ENCODE data around the gene PCID2.

PCID2 gene

GRCh38 chr13:113225515-113225914, 17.0 kb upstream of the PCID2 start:
- H3K27me3 ChIP-seq (ENCODE audit: control insufficient read depth in 1 of 2, insufficient read depth in 1 of 2, low read length in 2 of 2), result no peaks in the 10 kb centered on the region
- 93% methylated on average over 7 of the region's 7 CpGs for WGBS

GRCh38 chr13:113224486-113224885, 16.0 kb upstream of the PCID2 start:
- H3K27ac ChIP-seq (ENCODE audit: low read length, poor library complexity, severe bottlenecking), result no peak overlapping the region
- no peak overlapping the region for H3K23ac ChIP-seq (ENCODE audit: low read length in 2 of 2)
- H3K9me3 ChIP-seq (ENCODE audit: control insufficient read depth, low read length), result no peaks in the 10 kb centered on the region
- H3K4me1 ChIP-seq (ENCODE audit: control insufficient read depth, insufficient read depth, low read depth, low read length), result peaks cover 13% of the 10 kb centered on the region
- no peak overlapping the region for H2BK5ac ChIP-seq (ENCODE audit: low read depth, low read length, poor library complexity, severe bottlenecking)
- DNase-seq, result no peak
- no peak overlapping the region for H3K9ac ChIP-seq (ENCODE audit: low read length)
- peaks cover 43% of the 10 kb centered on the region for H3K79me1 ChIP-seq (replicated peaks; ENCODE audit: low read length, poor library complexity, severe bottlenecking)
- H4K91ac ChIP-seq (ENCODE audit: low read length), result no peak overlapping the region
- no peak overlapping the region for H2BK15ac ChIP-seq (ENCODE audit: low read depth, poor library complexity, severe bottlenecking)
- no peak overlapping the region for H2BK120ac ChIP-seq (ENCODE audit: low read depth, low read length)
- H2BK12ac ChIP-seq (ENCODE audit: low read length in 2 of 2), result no peak overlapping the region
- H3K4ac ChIP-seq (ENCODE audit: low read depth in 1 of 2, low read length in 2 of 2), result no peak overlapping the region
- H3K4me3 ChIP-seq (ENCODE audit: insufficient read depth in 1 of 2, low read depth in 1 of 2, low read length in 2 of 2), result no peak overlapping the region
- no peak overlapping the region for H3K4me2 ChIP-seq (ENCODE audit: low read length, poor library complexity, severe bottlenecking)
- WGBS, result 97% methylated on average over 10 of the region's 10 CpGs
- H2AFZ ChIP-seq (ENCODE audit: low read depth, low read length), result no peak overlapping the region
- no peak overlapping the region for H3K14ac ChIP-seq (ENCODE audit: low read length in 2 of 2)
- H3K36me3 ChIP-seq (ENCODE audit: control insufficient read depth in 1 of 2, insufficient read depth in 2 of 2, low read depth in 1 of 2, low read length in 2 of 2), result peaks cover 68 to 91% of the 10 kb centered on the region in 2 experiments
- no peak overlapping the region for H4K8ac ChIP-seq (ENCODE audit: low read length)
- no peaks in the 10 kb centered on the region for H3K27me3 ChIP-seq (ENCODE audit: control insufficient read depth in 1 of 2, insufficient read depth in 1 of 2, low read length in 2 of 2)
- H2AK5ac ChIP-seq (ENCODE audit: low read length, severe bottlenecking), result no peak overlapping the region
- no peak overlapping the region for H3K18ac ChIP-seq (ENCODE audit: low read depth in 1 of 2, low read length in 2 of 2)

More at GRCh38 chr13:113225515-113225914, 17.0 kb upstream of the PCID2 start:
- no peak for DNase-seq
- H3K14ac ChIP-seq (ENCODE audit: low read length in 2 of 2), result no peak overlapping the region
- H3K18ac ChIP-seq (ENCODE audit: low read depth in 1 of 2, low read length in 2 of 2), result no peak overlapping the region
- no peak overlapping the region for H2AFZ ChIP-seq (ENCODE audit: low read depth, low read length)
- H3K4me2 ChIP-seq (ENCODE audit: low read length, poor library complexity, severe bottlenecking), result no peak overlapping the region
- H3K4me1 ChIP-seq (ENCODE audit: control insufficient read depth, insufficient read depth, low read depth, low read length), result peaks cover 13% of the 10 kb centered on the region
- H4K91ac ChIP-seq (ENCODE audit: low read length), result no peak overlapping the region
- no peak overlapping the region for H2AK5ac ChIP-seq (ENCODE audit: low read length, severe bottlenecking)
- no peaks in the 10 kb centered on the region for H3K9me3 ChIP-seq (ENCODE audit: control insufficient read depth, low read length)
- H4K8ac ChIP-seq (ENCODE audit: low read length), result no peak overlapping the region
- no peak overlapping the region for H3K23ac ChIP-seq (ENCODE audit: low read length in 2 of 2)
- no peak overlapping the region for H3K27ac ChIP-seq (ENCODE audit: low read length, poor library complexity, severe bottlenecking)
- peaks cover 68 to 92% of the 10 kb centered on the region in 2 experiments for H3K36me3 ChIP-seq (ENCODE audit: control insufficient read depth in 1 of 2, insufficient read depth in 2 of 2, low read depth in 1 of 2, low read length in 2 of 2)
- H3K4ac ChIP-seq (ENCODE audit: low read depth in 1 of 2, low read length in 2 of 2), result no peak overlapping the region
- H3K79me1 ChIP-seq (replicated peaks; ENCODE audit: low read length, poor library complexity, severe bottlenecking), result peaks cover 40% of the 10 kb centered on the region
- no peak overlapping the region for H2BK120ac ChIP-seq (ENCODE audit: low read depth, low read length)
- no peak overlapping the region for H3K4me3 ChIP-seq (ENCODE audit: insufficient read depth in 1 of 2, low read depth in 1 of 2, low read length in 2 of 2)
- no peak overlapping the region for H2BK15ac ChIP-seq (ENCODE audit: low read depth, poor library complexity, severe bottlenecking)
- H2BK12ac ChIP-seq (ENCODE audit: low read length in 2 of 2), result no peak overlapping the region
- H3K9ac ChIP-seq (ENCODE audit: low read length), result no peak overlapping the region
- no peak overlapping the region for H2BK5ac ChIP-seq (ENCODE audit: low read depth, low read length, poor library complexity, severe bottlenecking)

GRCh38 chr13:113223070-113223469, 14.6 kb upstream of the PCID2 start:
- Histone ChIP-seq H2AFZ (ENCODE audit: low read depth, low read length) (no peak overlapping the region), H4K8ac (ENCODE audit: low read length) (no peak overlapping the region), H3K9ac (ENCODE audit: low read length) (no peak overlapping the region), H2BK5ac (ENCODE audit: low read depth, low read length, poor library complexity, severe bottlenecking) (no peak overlapping the region), H3K4me2 (ENCODE audit: low read length, poor library complexity, severe bottlenecking) (no peak overlapping the region), H2AK5ac (ENCODE audit: low read length, severe bottlenecking) (no peak overlapping the region), H3K27me3 (ENCODE audit: control insufficient read depth in 1 of 2, insufficient read depth in 1 of 2, low read length in 2 of 2) (no peaks in the 10 kb centered on the region), H3K9me3 (ENCODE audit: control insufficient read depth, low read length) (no peaks in the 10 kb centered on the region), H3K4ac (ENCODE audit: low read depth in 1 of 2, low read length in 2 of 2) (no peak overlapping the region), H2BK15ac (ENCODE audit: low read depth, poor library complexity, severe bottlenecking) (no peak overlapping the region), H3K4me3 (ENCODE audit: insufficient read depth in 1 of 2, low read depth in 1 of 2, low read length in 2 of 2) (no peak overlapping the region), H3K18ac (ENCODE audit: low read depth in 1 of 2, low read length in 2 of 2) (no peak overlapping the region), H3K14ac (ENCODE audit: low read length in 2 of 2) (no peak overlapping the region), H3K4me1 (ENCODE audit: control insufficient read depth, insufficient read depth, low read depth, low read length) (peaks cover 20% of the 10 kb centered on the region), H3K27ac (ENCODE audit: low read length, poor library complexity, severe bottlenecking) (no peak overlapping the region), H3K79me1 (replicated peaks; ENCODE audit: low read length, poor library complexity, severe bottlenecking) (peaks cover 46% of the 10 kb centered on the region), H4K91ac (ENCODE audit: low read length) (no peak overlapping the region), H2BK12ac (ENCODE audit: low read length in 2 of 2) (no peak overlapping the region), H2BK120ac (ENCODE audit: low read depth, low read length) (no peak overlapping the region), H3K36me3 (ENCODE audit: control insufficient read depth in 1 of 2, insufficient read depth in 2 of 2, low read depth in 1 of 2, low read length in 2 of 2) (peaks cover 66 to 87% of the 10 kb centered on the region in 2 experiments), H3K23ac (ENCODE audit: low read length in 2 of 2) (no peak overlapping the region)
- DNase-seq, result no peak
- WGBS, result over 99% methylated on average over 7 of the region's 7 CpGs

GRCh38 chr13:113220877-113221276, 12.4 kb upstream of the PCID2 start:
- H3K9ac ChIP-seq (ENCODE audit: low read length), result no peak overlapping the region
- H3K4me1 ChIP-seq (ENCODE audit: control insufficient read depth, insufficient read depth, low read depth, low read length), result peaks cover 23% of the 10 kb centered on the region
- no peak overlapping the region for H3K4me3 ChIP-seq (ENCODE audit: insufficient read depth in 1 of 2, low read depth in 1 of 2, low read length in 2 of 2)
- H2AK5ac ChIP-seq (ENCODE audit: low read length, severe bottlenecking), result no peak overlapping the region
- no peak overlapping the region for H3K27ac ChIP-seq (ENCODE audit: low read length, poor library complexity, severe bottlenecking)
- peaks cover 52 to 67% of the 10 kb centered on the region in 2 experiments for H3K36me3 ChIP-seq (ENCODE audit: control insufficient read depth in 1 of 2, insufficient read depth in 2 of 2, low read depth in 1 of 2, low read length in 2 of 2)
- peak; percentile 33 for DNase-seq
- no peak overlapping the region for H4K91ac ChIP-seq (ENCODE audit: low read length)
- no peak overlapping the region for H3K4ac ChIP-seq (ENCODE audit: low read depth in 1 of 2, low read length in 2 of 2)
- no peak overlapping the region for H3K18ac ChIP-seq (ENCODE audit: low read depth in 1 of 2, low read length in 2 of 2)
- H3K9me3 ChIP-seq (ENCODE audit: control insufficient read depth, low read length), result no peaks in the 10 kb centered on the region
- no peaks in the 10 kb centered on the region for H3K27me3 ChIP-seq (ENCODE audit: control insufficient read depth in 1 of 2, insufficient read depth in 1 of 2, low read length in 2 of 2)
- 95% methylated on average over 7 of the region's 7 CpGs for WGBS
- no peak overlapping the region for H2BK15ac ChIP-seq (ENCODE audit: low read depth, poor library complexity, severe bottlenecking)
- H2BK120ac ChIP-seq (ENCODE audit: low read depth, low read length), result no peak overlapping the region
- no peak overlapping the region for H2BK12ac ChIP-seq (ENCODE audit: low read length in 2 of 2)
- H4K8ac ChIP-seq (ENCODE audit: low read length), result no peak overlapping the region
- H3K23ac ChIP-seq (ENCODE audit: low read length in 2 of 2), result no peak overlapping the region
- H3K14ac ChIP-seq (ENCODE audit: low read length in 2 of 2), result no peak overlapping the region
- no peak overlapping the region for H2BK5ac ChIP-seq (ENCODE audit: low read depth, low read length, poor library complexity, severe bottlenecking)
- no peak overlapping the region for H2AFZ ChIP-seq (ENCODE audit: low read depth, low read length)
- peaks cover 31% of the 10 kb centered on the region for H3K79me1 ChIP-seq (replicated peaks; ENCODE audit: low read length, poor library complexity, severe bottlenecking)
- H3K4me2 ChIP-seq (ENCODE audit: low read length, poor library complexity, severe bottlenecking), result no peak overlapping the region

Data from mesenchymal stem cell (in vitro differentiated cells and primary cell).